EH (cell line): Measurements from ENCODE around the gene TCF20.
A peak's percentile ranks its signal among the peaks of the same experiment; 100 is the strongest.

Source experiments
- DNase-seq: peaks from one replicate; pipeline ENCODE4 v3.0.0-alpha.2; 2015; ENCODE audit warnings: low read depth

The TCF20 gene

DNA sequence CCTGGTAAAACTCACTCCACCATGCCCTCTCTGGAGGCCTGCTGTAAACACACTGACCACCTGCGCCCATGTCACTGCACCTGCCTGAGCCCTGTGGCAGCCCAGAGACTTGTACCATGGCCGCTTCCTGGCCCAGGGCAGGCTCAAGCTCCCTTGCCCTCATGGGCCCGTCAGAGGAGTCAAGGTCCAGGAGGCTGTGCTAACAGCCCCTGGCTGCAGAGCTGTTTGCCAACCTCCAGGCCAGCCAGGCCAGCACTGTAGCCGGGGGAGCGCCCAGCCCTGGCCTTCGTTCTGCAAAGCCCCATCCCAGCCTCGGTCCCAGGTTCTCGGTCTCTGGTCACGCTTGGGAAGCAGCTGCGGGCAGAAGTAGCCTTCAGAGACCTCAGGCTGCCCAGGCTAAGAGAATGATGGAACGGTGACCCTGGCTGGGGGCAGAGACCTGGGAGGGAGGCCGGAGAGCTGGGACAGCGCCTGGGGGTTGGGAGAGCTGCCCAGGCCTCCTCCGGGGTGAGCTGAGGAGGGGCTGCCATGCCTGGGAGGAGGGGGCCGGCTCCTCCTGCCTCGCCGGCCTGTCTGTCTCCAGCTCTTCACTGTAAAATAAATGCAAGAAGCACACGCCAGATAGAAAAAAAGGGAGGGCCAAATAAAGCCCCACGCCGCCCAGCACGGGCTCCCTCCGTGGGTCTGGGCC lies 11.9 kb upstream of the TCF20 start:
- no peak for DNase-seq

DNA sequence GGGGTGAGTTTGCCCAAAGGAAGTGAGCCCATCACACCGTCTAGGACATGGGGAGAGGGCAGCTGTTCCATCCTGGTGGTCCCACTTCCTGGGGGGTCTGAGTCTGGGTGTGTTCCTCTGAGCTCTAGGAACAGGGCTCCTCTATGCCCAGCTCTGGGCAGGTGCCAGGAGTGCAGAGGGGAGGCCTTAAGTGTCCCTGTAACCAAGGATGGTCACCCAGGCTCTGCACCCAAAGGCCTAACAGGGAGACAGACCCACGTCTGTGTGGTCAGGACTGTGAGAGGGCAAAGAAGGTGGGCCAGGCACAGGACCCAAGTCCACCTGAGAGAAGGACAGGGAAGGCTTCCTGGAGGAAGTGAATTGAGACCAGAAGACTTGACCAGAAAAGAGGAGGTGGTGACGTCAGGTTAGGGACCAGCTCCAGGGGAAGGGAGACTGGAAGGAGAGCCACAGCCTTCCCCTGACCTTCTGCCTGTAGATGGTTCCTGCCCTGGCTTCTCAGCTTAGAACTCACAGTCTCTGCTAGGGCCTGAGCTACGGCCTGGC lies 11.3 kb upstream of the TCF20 start:
- DNase-seq = no peak

DNA sequence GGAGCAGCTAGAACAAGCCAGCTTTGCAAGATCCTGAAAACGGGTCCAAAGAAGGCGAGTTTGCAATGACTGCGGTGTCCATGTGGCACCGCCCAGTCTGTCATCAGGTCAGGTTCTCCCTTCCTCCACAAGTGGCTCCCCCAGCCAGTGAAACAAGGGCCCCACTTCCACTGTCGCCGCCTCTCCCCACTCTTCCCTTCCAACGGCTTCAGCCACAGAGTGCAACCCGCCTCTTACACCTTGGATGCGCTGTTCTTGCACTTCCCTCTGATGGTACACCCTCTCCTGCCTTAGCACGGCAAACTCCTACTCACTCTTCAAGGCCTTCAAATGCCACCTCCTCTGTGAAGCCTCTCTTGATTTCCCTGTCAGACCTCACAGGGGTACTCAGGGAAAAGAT lies 10.8 kb upstream of the TCF20 start:
- no peak for DNase-seq

DNA sequence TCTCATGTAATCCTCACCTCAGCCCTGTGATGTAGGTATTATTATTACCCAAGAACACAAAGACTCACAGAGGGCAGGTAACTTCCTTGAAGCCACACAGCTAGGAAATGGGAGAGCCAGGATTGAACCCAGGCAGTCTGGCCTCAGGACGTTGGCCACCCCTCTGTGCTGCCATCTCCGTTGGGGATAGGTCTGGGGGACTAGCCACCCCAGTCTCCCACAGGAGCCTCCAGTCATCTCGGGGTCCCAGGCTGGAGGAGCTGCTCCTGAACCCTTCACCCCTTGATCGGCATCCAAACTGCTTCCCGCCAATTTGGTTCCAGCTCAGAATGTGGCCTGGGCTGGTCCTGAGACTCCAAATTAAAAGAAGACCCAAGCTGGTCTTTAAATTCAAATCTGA lies 10.4 kb upstream of the TCF20 start:
- DNase-seq = no peak

DNA sequence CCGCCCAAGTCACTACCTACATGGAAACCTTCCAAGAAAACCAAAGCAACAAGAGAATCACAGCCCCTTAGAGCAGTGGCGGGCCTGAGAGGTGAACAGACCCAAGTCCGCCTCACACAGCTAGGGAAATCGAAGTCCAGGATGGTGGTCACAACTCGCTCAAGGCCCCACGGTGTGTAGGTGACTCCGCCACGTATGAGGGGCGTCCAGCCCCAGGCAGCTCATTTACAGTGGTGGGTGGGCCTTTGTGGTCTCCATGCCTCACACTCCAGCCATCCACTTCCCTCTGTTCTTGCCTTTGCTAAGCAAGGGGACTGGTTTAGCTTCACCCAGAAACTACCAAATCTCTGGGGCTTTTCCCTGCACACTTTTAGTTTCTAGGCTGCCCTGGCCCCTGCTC lies 9.7 kb upstream of the TCF20 start:
- no peak for DNase-seq

DNA sequence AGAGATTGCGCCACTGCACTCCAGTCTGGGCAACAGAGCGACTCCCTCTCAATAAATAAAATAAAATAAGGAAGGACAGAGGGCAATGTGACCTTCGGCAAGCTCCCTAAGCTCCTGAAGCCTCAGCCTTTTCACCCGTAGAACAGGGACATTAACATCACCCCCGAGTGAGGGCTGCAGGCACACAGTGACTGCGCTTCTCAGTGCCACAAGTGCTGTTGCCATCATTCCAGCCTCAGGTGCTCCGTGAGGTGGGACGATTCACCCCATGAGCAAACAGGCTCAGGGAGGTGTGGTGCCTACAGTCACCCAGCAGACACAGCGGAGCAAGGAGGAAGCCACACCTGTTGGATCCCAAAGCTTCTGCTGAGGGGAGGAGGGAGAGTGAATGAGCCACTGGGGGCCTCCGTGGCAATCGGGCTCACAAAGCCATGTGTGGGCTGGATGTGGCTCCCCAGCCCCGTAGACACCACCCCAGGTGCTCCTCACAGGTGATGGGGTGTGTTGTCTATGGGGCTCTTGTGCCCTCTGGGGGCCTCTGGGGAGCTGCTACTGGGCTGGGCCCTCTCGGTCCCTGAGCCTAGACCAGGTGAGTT lies 9.1 kb upstream of the TCF20 start:
- DNase-seq = no peak

DNA sequence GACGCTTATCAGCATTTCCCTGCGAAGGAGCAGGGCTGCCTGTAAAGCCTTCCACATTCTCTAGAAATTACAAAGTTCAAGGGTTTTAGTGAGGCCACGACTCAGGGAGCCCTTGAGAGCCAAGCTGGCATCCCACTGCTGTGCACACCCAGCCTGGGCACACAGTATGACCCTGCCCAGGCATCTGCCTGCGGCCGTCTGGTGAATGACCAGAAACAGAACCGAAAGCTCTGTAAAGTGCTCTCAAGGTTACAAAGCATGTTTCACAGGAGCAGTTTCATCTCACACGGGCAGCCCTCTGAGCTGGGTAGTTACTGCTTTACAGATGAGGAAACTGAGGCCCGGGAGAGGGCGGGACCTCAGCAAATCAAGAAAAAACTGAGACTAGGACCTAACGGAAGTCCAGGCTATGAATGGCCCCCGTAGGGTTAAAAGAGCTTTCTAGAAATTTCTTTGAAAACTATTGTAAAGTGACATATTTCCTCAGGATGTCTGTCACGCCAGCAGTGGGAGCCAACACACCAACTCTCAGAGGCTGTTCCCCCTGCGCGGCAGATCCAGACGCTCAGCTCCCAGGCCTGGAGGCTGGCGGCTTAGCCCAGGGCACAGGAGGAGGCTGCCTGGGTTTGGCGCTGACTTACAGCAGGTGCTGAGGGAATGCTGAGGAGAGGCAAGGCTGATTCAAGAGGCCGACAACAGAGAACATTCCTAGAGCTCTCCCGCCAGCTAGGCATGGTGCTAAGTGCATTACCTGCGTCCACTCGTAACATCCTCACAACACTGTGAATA lies 7.7 kb upstream of the TCF20 start:
- no peak for DNase-seq

DNA sequence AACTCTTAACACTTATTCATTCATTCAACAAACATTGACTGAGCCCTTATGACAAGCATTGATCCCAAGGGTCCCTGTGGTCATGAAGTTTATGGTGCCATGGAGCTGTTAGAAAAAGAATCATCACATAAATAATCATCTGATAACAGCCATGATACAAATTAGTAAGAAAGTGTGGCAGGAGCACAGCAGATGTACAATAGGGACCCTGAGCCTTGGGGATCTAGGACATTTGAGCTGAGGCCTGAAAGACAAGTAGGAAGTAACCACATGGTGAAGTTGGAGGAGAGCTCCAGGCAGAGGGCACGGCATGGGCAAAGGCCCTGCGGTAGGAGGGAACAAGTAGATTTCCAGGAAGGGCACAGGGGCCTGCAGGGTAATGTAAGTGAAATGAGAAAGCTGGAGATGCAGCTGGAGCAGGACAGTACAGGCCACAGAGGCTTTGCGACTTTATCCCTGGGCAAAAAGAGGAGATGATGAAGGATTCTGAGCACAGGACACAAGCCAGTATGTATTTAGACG lies 6.8 kb upstream of the TCF20 start:
- no peak for DNase-seq

DNA sequence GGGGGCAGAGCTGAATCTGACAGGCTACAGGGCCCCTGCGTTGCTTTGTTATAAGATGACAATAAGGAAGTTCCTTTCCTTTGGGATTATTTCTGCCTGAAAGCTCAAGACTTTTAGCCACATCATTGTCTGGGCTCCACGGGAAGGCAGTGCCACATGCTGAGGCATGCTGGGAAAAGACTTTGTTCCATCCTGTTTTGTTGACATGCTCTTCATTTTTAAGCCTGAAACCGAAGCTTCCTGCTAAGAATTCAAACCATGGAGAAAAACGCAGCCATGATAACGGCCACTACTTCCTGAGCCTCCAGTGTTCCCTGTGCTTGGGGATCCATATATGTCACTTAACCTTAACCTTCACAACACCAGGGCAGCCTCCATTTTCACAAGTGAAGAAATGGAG lies 5.5 kb upstream of the TCF20 start:
- no peak for DNase-seq

DNA sequence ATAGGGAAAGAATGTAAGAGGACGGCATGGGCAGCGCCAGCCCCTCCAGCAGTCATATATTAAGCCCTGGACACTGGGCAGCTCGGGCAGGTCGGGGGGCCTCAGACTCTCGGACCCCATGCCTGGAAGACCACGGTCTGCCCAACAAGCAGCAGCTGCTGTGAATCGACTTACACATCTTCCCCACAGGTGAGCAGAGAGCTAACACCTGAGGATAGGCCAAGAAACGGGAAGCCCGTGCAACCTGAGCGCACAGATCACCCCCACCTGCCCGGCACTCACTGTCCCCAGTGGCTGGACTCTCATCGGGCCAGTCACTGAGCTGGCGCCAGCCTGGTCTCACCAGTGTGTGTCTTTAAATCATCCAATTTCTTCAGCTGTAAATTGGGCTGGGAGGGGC lies 4.7 kb upstream of the TCF20 start:
- DNase-seq = no peak

DNA sequence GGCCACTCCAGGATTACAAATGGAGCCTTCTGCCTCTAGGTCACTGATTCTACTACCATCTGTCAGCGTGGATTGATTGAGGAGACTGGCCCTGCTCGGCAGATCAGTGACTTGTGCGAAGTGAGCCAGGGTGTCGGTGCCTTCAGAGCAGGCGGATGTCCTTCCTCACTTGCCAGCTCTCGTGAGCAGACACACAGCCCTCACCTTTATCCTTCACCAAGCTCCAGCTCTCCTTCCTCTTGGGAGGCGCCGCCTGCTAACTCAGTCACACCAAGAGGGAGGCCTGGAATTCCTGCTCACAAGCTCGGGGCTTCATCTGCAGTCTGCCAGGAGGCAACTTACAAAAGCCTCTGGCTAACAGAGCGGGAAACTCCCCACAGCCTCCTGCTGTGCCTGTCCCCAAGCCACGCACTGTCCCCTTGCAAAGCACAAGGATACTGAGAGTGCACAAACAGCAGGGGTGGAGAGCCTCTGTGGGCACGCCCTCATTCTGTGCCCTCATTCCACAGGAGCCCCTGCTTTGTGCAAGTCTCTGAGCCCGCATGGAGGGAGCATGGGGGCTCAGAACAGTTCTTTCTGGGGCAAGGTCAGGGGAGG lies 3.5 kb upstream of the TCF20 start:
- no peak for DNase-seq

DNA sequence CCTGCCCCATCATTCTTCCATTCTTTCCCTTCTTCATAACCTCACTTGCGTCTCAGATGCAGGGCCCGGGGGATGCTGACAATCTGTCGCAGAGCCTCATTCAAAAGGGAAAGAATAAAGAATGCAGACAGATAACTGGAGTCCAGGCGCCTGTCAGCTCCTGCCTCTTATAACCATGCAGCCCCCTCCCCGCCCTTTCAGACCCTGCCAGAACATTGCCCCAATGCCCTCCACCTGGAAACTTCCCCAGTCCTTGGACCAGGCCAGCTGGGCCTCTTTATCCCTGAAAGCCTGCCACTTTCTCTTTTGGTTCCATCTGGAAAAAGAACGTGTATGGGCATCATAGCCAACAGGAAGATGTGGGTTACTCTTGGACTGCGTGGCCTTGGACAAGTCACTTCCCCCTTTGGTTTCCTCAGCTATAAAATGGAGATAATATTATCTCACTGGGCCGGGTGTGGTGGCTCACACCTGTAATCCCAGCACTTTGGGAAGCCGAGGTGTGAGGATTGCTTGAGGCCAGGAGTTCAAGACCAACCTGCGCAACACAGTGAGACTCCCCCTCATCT lies 2.1 kb upstream of the TCF20 start:
- no peak for DNase-seq

DNA sequence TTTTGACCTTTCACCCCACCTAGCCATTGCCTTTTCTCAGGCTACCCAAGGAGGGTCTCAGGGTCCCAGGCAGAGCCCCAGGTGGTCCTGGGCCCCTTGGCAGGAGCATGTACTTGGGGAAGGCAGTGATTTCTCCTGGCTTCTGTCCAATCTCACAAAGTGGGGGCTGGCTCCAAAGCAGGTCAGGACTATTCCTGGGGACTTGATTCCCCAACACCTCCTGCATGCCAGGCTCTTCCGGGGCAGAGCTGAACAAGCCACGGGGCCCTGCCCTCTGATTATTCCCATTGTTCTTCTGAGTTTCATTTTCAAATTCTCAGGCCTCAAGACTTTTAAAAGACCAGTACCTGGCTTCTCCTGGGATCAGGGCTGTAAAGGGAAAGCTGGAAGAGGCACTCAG lies 1.5 kb upstream of the TCF20 start:
- DNase-seq = no peak

DNA sequence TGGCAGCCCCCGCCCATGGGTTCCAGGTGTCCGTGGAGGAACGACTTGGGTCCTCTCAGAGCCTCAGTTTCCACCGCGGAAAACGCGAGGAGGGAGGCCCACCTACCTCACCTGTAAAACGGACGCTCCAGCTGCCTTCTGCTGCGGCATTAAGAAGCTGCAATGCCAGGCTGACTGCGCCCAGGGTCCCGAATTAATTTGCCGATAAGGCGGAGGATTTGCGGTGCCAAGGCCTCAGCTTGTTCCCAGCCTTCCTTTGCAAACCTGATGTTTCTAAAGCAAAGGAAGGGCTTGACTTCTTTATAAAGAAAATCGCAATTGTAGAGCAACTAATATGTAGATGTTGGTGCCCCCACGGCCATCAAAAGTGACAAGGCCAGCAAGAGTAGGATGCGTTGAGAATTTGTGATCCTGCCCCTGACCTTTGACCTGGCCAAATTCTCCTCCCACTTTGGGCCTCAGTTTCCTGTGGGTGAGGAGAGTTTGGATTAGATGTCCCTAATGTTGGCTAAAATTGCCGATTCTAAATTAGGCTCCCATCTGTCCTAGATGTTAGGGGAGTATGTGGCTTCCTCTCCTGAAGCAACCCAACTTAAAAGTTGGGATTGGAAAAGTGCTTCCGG lies 849 bp upstream of the TCF20 start:
- no peak for DNase-seq

DNA sequence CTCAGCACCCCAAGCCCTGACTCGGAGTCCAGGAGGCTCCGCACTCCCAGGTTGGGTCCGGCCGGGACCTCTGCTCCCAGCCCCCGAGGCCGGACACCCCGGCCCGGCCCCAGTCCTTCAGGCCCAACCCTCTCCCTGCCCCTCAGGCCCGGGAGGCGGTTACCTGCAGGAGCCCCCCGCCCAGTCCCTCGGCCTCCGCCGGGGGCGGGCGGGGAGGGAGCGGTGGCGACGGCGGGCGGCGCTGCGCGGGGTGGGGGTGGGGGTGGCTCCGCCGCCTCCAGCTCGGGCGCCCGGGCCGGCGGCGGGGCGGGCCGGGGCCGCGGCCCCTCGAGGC lies 310 bp downstream of the TCF20 start:
- no peak for DNase-seq

DNA sequence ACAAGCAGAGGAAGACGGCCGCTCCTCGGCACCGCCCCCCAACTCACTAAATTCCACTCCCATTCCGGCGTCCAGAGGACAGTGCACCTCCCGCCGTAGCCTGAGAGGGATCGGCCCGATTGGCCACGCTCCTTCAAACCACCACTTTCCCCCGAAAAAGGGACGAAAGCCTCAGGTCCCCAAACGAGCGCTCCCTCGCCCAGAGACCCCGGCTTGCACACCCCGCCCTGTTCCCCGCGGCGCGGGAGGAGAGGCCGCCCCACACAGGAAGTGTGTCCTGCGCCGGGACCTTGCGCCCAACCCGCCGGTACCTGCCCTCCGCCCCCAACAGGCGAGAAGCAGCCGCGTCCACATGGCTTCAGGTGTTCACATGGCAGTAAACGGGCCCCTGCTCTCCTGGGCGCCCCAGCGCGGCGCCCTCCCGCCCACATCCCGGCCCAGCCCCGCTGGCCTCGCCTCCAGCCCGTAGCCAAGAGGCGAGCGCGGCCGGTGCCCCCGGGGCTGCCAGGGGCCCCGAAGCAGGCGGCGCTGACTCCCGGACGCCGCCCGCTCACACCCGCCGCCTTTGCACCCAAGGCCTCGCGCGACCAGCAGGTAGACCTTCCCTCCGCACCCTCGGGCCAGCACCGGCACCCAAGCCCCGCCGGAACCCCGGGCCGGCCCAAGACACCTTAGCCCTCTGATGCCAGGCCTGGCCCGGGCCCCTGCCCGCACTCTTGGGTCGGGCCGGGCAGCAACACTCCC lies 849 bp downstream of the TCF20 start:
- peak; percentile 34 for DNase-seq

DNA sequence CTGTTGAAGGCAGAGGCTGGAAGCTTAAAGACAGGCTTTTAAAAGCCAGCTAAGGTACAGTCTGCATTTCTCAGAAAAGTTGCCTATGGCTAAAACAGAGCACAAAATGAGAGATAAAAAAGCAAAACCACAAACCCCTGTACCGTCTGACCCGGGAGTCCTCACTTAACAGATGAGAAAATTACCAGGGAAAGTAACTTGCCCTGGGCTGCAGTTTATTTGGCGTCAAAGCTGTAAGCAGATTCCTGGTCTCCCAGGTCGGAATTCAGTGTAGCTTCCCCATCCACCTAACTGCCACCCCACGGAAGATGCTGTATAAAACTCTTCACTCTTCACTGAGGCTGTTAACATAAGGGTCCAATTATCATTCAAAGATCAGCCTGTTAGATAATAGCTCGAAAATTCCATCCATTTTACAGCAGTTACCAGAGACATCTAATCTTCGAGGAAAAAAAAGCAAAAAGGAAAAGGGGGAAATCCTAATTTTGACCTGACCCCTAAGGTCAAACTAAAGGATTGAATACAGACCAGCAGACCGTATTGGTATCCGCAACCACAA lies 1.5 kb downstream of the TCF20 start:
- DNase-seq = peak; percentile 43

DNA sequence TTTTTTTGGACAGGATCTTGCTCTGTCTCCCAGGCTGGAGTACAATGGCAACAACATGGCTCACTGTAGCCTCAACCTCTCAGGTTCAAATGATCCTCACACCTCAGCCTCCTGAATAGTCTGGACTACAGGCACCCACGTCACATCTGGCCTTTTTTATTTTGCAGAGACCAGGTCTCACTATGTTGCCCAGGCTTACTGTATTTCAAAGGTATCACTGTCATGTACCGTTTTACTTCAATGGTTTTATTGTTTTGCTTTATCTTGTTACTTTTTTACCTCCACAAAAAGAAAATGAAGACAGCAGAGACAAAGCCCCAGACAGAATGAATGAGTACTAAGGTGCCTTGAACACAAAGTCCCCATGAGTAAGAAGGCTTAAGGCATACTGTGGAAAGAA lies 5.1 kb downstream of the TCF20 start:
- no peak for DNase-seq

DNA sequence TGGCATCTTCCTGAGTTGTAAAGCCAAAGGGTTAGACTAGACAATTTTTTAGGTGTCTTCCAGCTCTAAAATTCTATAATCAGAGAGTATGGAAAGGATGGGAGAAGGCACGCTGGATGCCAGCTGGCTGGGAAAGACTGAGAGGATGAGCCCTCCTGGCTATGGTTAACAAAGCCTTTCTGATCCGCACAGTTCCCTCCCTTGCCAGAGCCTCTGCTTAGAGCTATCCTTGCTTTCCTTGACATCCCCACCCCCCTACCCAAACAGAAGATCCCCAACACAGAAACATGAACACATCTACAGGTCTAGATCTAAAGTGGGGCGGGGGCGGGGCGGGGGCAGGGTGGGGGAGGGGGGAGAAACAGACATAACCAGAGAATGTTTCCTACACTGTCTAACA lies 6.5 kb downstream of the TCF20 start:
- no peak for DNase-seq

DNA sequence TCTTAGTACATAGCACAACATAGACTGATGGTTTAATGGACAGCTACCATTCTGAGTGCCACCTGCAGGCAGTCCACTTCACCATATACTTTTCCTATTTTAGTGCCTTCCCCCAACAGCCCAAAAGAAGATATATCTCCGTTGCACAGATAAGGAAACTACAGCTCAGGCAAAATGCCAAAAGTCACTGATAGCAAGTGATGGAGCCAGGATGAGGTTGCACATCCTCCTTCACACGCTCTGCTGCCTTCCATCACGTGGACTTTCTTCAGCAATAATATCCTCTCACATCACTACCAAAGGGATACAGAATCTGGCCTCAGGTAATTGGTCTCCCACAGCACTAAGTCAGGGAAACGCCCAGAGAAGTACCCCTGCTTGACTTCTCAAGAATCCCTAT lies 7.5 kb downstream of the TCF20 start:
- no peak for DNase-seq

DNA sequence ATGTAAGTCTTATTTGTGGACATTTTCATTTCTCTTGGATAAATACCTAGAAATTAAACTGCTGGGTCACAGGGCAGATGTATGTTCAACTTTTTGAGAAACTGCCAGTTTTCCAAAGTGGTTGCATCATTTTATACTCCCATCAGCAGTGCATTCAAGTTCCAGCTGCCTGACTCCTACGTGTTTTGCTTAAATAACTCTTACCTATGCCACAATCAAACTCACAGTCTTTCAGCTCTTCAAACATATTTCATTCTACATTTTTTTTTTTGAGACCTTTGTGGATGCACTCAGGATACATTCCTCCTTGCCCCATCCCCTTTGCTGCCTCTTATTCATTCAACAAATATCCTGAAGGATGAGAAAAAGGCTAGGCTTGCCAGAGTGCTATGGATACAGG lies 9.2 kb downstream of the TCF20 start:
- peak; percentile 32 for DNase-seq
